IMR-90 (cell line): ENCODE measurements around the gene OSBPL9. TPM values are rescaled to one million over a fixed set of nuclear protein-coding genes. Genes with fewer than 3 reads are reported as not detected.

Experiments used
- ATAC-seq: fragments of 200-7000 bp; cut with Tn5 transposase; 2 replicates; pipeline ENCODE4 v1.9.1; 2020; ENCODE audit warnings: low read depth, mild to moderate bottlenecking, moderate library complexity
- BruUV-seq: library from RNA; stranded (reverse); fragments of 400-500 nt; replicated peaks from 2 replicates; lab custom pipeline; 2021; lab: Mats Ljungman, UMichigan
- CTCF ChIA-PET: fragments of 300-600 bp; formaldehyde crosslinking; extraction: SDS; loops from one replicate; lab custom pipeline; 2021; ENCODE audit warnings: antibody characterized with exemption; lab: Yijun Ruan, JAX
- POLR2A ChIA-PET: fragments of 300-600 bp; sonication (Branson Sonifier 250); formaldehyde crosslinking; loops from one replicate; lab custom pipeline; 2022; ENCODE audit warnings: antibody characterized with exemption; ENCODE audit not compliant: unreplicated experiment; lab: Charles Lee
- DNase-seq: peaks from one replicate; pipeline ENCODE4 v3.0.0; 2013
- H2AFZ ChIP-seq: replicated peaks from 2 replicates; pipeline ENCODE3; 2013; ENCODE audit warnings: low read length, mild to moderate bottlenecking; ENCODE audit not compliant: poor library complexity
- H2AK5ac ChIP-seq: 2 replicates; pipeline ENCODE4 v1.6.1; 2013; ENCODE audit warnings: low read depth, low read length, inconsistent platforms
- H2AK9ac ChIP-seq: replicated peaks from 2 replicates; pipeline ENCODE3; 2013; ENCODE audit warnings: mild to moderate bottlenecking, low read depth, low read length, moderate library complexity; ENCODE audit not compliant: poor library complexity
- H2BK120ac ChIP-seq: 2 replicates; pipeline ENCODE4 v1.6.1; 2013; ENCODE audit warnings: low read depth, low read length, inconsistent platforms
- H2BK15ac ChIP-seq: 3 replicates; pipeline ENCODE4 v1.6.1; 2013; ENCODE audit warnings: low read depth, low read length, inconsistent platforms
- H2BK20ac ChIP-seq: 2 replicates; pipeline ENCODE4 v1.6.1; 2013; ENCODE audit warnings: low read depth, mild to moderate bottlenecking, inconsistent platforms, low read length, moderate library complexity
- H2BK5ac ChIP-seq: 2 replicates; pipeline ENCODE4 v1.6.1; 2013; ENCODE audit warnings: mild to moderate bottlenecking, low read depth, low read length, inconsistent platforms; ENCODE audit not compliant: poor library complexity, severe bottlenecking
- H3K14ac ChIP-seq: replicated peaks from 2 replicates; pipeline ENCODE4 v1.6.1; 2013; ENCODE audit warnings: low read depth, low read length, inconsistent platforms
- H3K18ac ChIP-seq: 2 replicates; pipeline ENCODE4 v1.6.1; 2013; ENCODE audit warnings: low read depth, low read length, control low read depth
- H3K23ac ChIP-seq: 2 replicates; pipeline ENCODE4 v1.6.1; 2013; ENCODE audit warnings: low read depth, low read length, inconsistent platforms
- H3K27ac ChIP-seq: 2 replicates; pipeline ENCODE4 v1.5.1; 2013; ENCODE audit warnings: mild to moderate bottlenecking, control low read depth, low read length; ENCODE audit not compliant: insufficient read depth
- H3K27me3 ChIP-seq: 2 replicates; pipeline ENCODE4 v1.6.1; 2013; ENCODE audit warnings: low read length; ENCODE audit not compliant: control insufficient read depth, insufficient read depth
- H3K36me3 ChIP-seq: 2 replicates; pipeline ENCODE4 v1.6.1; 2013; ENCODE audit warnings: low read length, mixed read lengths; ENCODE audit not compliant: control insufficient read depth, insufficient read depth
- H3K4ac ChIP-seq: 2 replicates; pipeline ENCODE4 v1.6.1; 2013; ENCODE audit warnings: low read depth, low read length, inconsistent platforms
- H3K4me1 ChIP-seq: 2 replicates; pipeline ENCODE4 v1.6.1; 2013; ENCODE audit warnings: low read length, mixed read lengths; ENCODE audit not compliant: control insufficient read depth, insufficient read depth
- H3K4me2 ChIP-seq: 2 replicates; pipeline ENCODE4 v1.6.1; 2013; ENCODE audit warnings: low read depth, mild to moderate bottlenecking, control low read depth, low read length, moderate library complexity
- H3K4me3 ChIP-seq: 2 replicates; pipeline ENCODE4 v1.5.1; 2013; ENCODE audit warnings: low read depth, mild to moderate bottlenecking, control low read depth, low read length, moderate library complexity; ENCODE audit not compliant: insufficient read depth
- H3K56ac ChIP-seq: 2 replicates; pipeline ENCODE4 v1.6.1; 2013; ENCODE audit warnings: low read length, inconsistent platforms; ENCODE audit not compliant: insufficient read depth; ENCODE audit errors: extremely low read depth
- H3K79me1 ChIP-seq, 2 experiments: 2 replicates each; pipeline ENCODE4 v1.6.1; 2013; ENCODE audit warnings: low read length in 2 of 2, inconsistent platforms in 1 of 2, low read depth in 1 of 2
- H3K9ac ChIP-seq: 2 replicates; pipeline ENCODE4 v1.6.1; 2013; ENCODE audit warnings: low read depth, low read length, control low read depth
- H3K9me1 ChIP-seq: 2 replicates; pipeline ENCODE4 v1.6.1; 2013; ENCODE audit warnings: low read length, inconsistent platforms; ENCODE audit not compliant: insufficient read depth
- H3K9me3 ChIP-seq: 2 replicates; pipeline ENCODE4 v1.6.1; 2013; ENCODE audit warnings: low read length; ENCODE audit not compliant: control insufficient read depth, insufficient read depth
- H4K20me1 ChIP-seq: 2 replicates; pipeline ENCODE4 v1.6.1; 2013; ENCODE audit warnings: low read length, inconsistent platforms; ENCODE audit not compliant: insufficient read depth
- H4K5ac ChIP-seq: 2 replicates; pipeline ENCODE4 v1.6.1; 2013; ENCODE audit warnings: mild to moderate bottlenecking, low read depth, low read length, control low read depth
- H4K8ac ChIP-seq, 2 experiments: 2 replicates each; pipeline ENCODE4 v1.6.1; 2013; ENCODE audit warnings: low read depth in 2 of 2, low read length in 2 of 2, control low read depth in 1 of 2, inconsistent platforms in 1 of 2
- H4K91ac ChIP-seq: 2 replicates; pipeline ENCODE4 v1.6.1; 2013; ENCODE audit warnings: low read depth, low read length, inconsistent platforms; ENCODE audit not compliant: insufficient read depth
- BHLHE40 ChIP-seq: fragments of 150-350 bp; IDR thresholded peaks from 2 replicates; pipeline ENCODE4 v1.6.1; 2016; ENCODE audit warnings: mild to moderate bottlenecking, low read depth, low read length
- CEBPB ChIP-seq: IDR thresholded peaks from 2 replicates; pipeline ENCODE4 v1.6.1; 2012; ENCODE audit warnings: low read depth, low read length, improper control_type of control experiment
- CHD1 ChIP-seq: IDR thresholded peaks from 2 replicates; pipeline ENCODE4 v1.6.1; 2012; ENCODE audit warnings: low read depth, low read length, improper control_type of control experiment
- FOS ChIP-seq: fragments of 150-350 bp; IDR thresholded peaks from 2 replicates; pipeline ENCODE4 v1.6.1; 2016; ENCODE audit warnings: low read depth, low read length
- MAFK ChIP-seq: IDR thresholded peaks from 2 replicates; pipeline ENCODE4 v1.6.1; 2012; ENCODE audit warnings: low read depth, low read length, improper control_type of control experiment
- MAZ ChIP-seq: IDR thresholded peaks from 2 replicates; pipeline ENCODE4 v1.6.1; 2012; ENCODE audit warnings: low read depth, mild to moderate bottlenecking, low read length, improper control_type of control experiment, moderate library complexity, borderline replicate concordance
- MXI1 ChIP-seq: IDR thresholded peaks from 2 replicates; pipeline ENCODE4 v1.6.1; 2012; ENCODE audit warnings: low read depth, mild to moderate bottlenecking, low read length, moderate library complexity, borderline replicate concordance
- RAD21 ChIP-seq: IDR thresholded peaks from 2 replicates; pipeline ENCODE4 v1.6.1; 2012; ENCODE audit warnings: low read length, improper control_type of control experiment
- RCOR1 ChIP-seq: IDR thresholded peaks from 2 replicates; pipeline ENCODE4 v1.6.1; 2012; ENCODE audit warnings: mild to moderate bottlenecking, low read length, improper control_type of control experiment; ENCODE audit not compliant: insufficient replicate concordance
- RFX5 ChIP-seq: IDR thresholded peaks from 2 replicates; pipeline ENCODE4 v1.8.0; 2012; ENCODE audit warnings: low read depth, mild to moderate bottlenecking, low read length, moderate library complexity
- SMC3 ChIP-seq: fragments of 150-350 bp; IDR thresholded peaks from 2 replicates; pipeline ENCODE4 v1.6.1; 2016; ENCODE audit warnings: low read depth, mild to moderate bottlenecking, antibody characterized with exemption, low read length, moderate library complexity
- WGBS, 2 experiments: methylation state at CpG; one replicate each; pipeline versions ENCODE4 v1.1.5 to v1.1.7; 2013; ENCODE audit warnings: missing lambda C conversion rate in 2 of 2; ENCODE audit not compliant: insufficient read length in 1 of 2; ENCODE audit errors: extremely low coverage in 2 of 2; 5-methylcytosine and 5-hydroxymethylcytosine counted together
- dilution Hi-C: fragments of 300-500 bp; cut with HindIII; formaldehyde crosslinking; loops from one replicate; pipeline ENCODE4 v1.14.3; 2018; ENCODE audit warnings: low sequenced_read_pairs; ENCODE audit not compliant: unreplicated experiment
- in situ Hi-C: fragments of 300-500 bp; cut with MboI; formaldehyde crosslinking; loops from 3 replicates; pipeline ENCODE4 v1.14.3; 2019; ENCODE audit warnings: low sequenced_read_pairs, inconsistent platforms, mixed read lengths
- intact Hi-C: fragments of 100-400 bp; cut with micrococcal nuclease; formaldehyde crosslinking; loops from 2 replicates; pipeline ENCODE4 v1.10.0; 2022
- polyA plus RNA-seq, 3 experiments: library from polyadenylated mRNA; depleted of rRNA; stranded (reverse); fragments of >200 nt; gene quantifications; 2 replicates each; pipeline ENCODE4 v1.2.3, GENCODE V29; 2012; ENCODE audit warnings: low replicate concordance in 1 of 3
- total RNA-seq: library from RNA; depleted of rRNA; stranded (reverse); fragments of >200 nt; gene quantifications from 2 replicates; pipeline ENCODE4 v1.2.3, GENCODE V29; 2012
- TF ChIP-seq, protein P1 (sequence below): fragments of 150-350 bp; IDR thresholded peaks from 2 replicates; pipeline ENCODE4 v1.6.1; 2017; ENCODE audit warnings: mild to moderate bottlenecking, antibody characterized with exemption, low read length, low read depth
- TF ChIP-seq, protein P2 (sequence below): conservative IDR thresholded peaks from 2 replicates; pipeline ENCODE4 v1.5.1; 2012; ENCODE audit warnings: mild to moderate bottlenecking, low read depth, low read length, improper control_type of control experiment

Gene OSBPL9
- total and polyA plus RNA-seq, 2 of the 4 experiments (the other 2 are of a cell fraction): 51.4 to 127 TPM

DNA sequence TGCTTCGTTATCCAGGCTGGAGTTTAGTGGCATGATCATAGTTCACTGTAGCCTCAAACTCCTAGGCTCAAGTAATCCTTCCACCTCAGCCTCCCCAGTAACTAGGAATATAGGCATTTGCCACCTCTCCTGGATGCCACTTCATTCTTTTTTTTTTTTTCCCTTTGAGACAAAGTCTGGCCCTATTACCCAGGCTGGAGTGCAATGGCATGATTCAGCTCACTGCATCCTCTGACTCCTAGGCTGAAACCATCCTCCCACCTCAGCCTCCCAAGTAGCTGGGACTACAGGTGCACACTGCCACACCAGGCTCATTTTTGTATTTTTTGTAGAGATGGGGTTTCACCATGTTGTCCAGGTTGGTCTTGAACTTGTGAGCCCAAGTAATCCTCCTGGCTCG lies 19.3 kb downstream of the OSBPL9 start:
- H3K27me3 ChIP-seq: no peaks in the 10 kb centered on the region

More for the DNA sequence above, 19.3 kb downstream of the OSBPL9 start:
- Histone ChIP-seq H3K23ac (no peak overlapping the region), H2AK5ac (peak overlapping the region; percentile 23; the same call in 1 of the 2 replicates), H3K9me3 (no peaks in the 10 kb centered on the region), H3K4me1 (peaks cover 9% of the 10 kb centered on the region; the same call in 1 of the 2 replicates), H3K14ac (no peak overlapping the region), H3K4me3 (no peak overlapping the region), H2AK9ac (no peak overlapping the region), H4K5ac (0 out of 2 replicates have a peak overlapping the region, but pooled peaks have one; percentile 6), H4K91ac (peak overlapping the region; percentile 18), H2BK120ac (peak overlapping the region; percentile 87), H2BK5ac (peak overlapping the region; percentile 43), H3K56ac (no peak overlapping the region), H3K36me3 (no peaks in the 10 kb centered on the region), H3K4ac (peak overlapping the region; percentile 71; the same call in 1 of the 2 replicates), H3K79me1 (peaks cover 39 to 65% of the 10 kb centered on the region in 2 experiments), H3K9me1 (peaks cover 5% of the 10 kb centered on the region), H4K8ac (0 out of 4 replicates have a peak overlapping the region, but pooled peaks of 1 of the 2 experiments have one; percentile 30), H3K27ac (no peak overlapping the region), H3K4me2 (no peak overlapping the region), H2BK15ac (peak overlapping the region; percentile 25; the same call in 1 of the 3 replicates), H2BK20ac (peak overlapping the region; percentile 53; the same call in 1 of the 2 replicates), H4K20me1 (peaks cover 3% of the 10 kb centered on the region; the same call in 1 of the 2 replicates), H2AFZ (no peak overlapping the region), H3K18ac (0 out of 2 replicates have a peak overlapping the region, but pooled peaks have one; percentile 36), H3K9ac (no peak overlapping the region)
- dilution Hi-C loops (no loop called here), intact Hi-C loops (loop anchor here (10.0 kb wide), 1 partner anchor 369 kb away; no protein-coding TSS in a partner anchor), in situ Hi-C loops (no loop called here)
- ATAC-seq (no peak), DNase-seq (no peak)
- TF ChIP-seq RFX5: no peak
- TF ChIP-seq RAD21: no peak
- TF ChIP-seq CEBPB: no peak
- no peak for TF ChIP-seq BHLHE40
- TF ChIP-seq, protein P1, sequence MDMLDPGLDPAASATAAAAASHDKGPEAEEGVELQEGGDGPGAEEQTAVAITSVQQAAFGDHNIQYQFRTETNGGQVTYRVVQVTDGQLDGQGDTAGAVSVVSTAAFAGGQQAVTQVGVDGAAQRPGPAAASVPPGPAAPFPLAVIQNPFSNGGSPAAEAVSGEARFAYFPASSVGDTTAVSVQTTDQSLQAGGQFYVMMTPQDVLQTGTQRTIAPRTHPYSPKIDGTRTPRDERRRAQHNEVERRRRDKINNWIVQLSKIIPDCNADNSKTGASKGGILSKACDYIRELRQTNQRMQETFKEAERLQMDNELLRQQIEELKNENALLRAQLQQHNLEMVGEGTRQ: no peak
- TF ChIP-seq, protein P2, sequence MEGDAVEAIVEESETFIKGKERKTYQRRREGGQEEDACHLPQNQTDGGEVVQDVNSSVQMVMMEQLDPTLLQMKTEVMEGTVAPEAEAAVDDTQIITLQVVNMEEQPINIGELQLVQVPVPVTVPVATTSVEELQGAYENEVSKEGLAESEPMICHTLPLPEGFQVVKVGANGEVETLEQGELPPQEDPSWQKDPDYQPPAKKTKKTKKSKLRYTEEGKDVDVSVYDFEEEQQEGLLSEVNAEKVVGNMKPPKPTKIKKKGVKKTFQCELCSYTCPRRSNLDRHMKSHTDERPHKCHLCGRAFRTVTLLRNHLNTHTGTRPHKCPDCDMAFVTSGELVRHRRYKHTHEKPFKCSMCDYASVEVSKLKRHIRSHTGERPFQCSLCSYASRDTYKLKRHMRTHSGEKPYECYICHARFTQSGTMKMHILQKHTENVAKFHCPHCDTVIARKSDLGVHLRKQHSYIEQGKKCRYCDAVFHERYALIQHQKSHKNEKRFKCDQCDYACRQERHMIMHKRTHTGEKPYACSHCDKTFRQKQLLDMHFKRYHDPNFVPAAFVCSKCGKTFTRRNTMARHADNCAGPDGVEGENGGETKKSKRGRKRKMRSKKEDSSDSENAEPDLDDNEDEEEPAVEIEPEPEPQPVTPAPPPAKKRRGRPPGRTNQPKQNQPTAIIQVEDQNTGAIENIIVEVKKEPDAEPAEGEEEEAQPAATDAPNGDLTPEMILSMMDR: no peak
- no peak for TF ChIP-seq MAZ
- no peak for TF ChIP-seq FOS
- no peak for TF ChIP-seq CHD1
- no peak for TF ChIP-seq RCOR1
- TF ChIP-seq SMC3: no peak
- no peak for TF ChIP-seq MXI1
- TF ChIP-seq MAFK: no peak
- no TSS peak for BruUV-seq
- 100% methylated on average over 1 of the region's 2 CpGs; no CpG with 5 or more reads in 1 of the 2 experiments for WGBS, 2 experiments
- ChIA-PET POLR2A (no interaction called here), CTCF (no interaction called here)
